ENCODE results near the gene MRPL1.
"Not testable (repeated sequence)": the region's sequence is repeated elsewhere in the genome, so short reads cannot be mapped to it uniquely, and the experiment has no call there.

Gene MRPL1

GRCh38 chr4:77983612-77984311 is 121.1 kb downstream of the MRPL1 start:
- DNase-seq = not testable (repeated sequence)

GRCh38 chr4:77989968-77990367 is 127.3 kb downstream of the MRPL1 start:
- no peak for DNase-seq

- no peak for DNase-seq
These were observed 127.8 kb downstream of the MRPL1 start for GRCh38 chr4:77990456-77990855.

GRCh38 chr4:77990904-77991358 is 128.3 kb downstream of the MRPL1 start:
- no peak for DNase-seq

DNA sequence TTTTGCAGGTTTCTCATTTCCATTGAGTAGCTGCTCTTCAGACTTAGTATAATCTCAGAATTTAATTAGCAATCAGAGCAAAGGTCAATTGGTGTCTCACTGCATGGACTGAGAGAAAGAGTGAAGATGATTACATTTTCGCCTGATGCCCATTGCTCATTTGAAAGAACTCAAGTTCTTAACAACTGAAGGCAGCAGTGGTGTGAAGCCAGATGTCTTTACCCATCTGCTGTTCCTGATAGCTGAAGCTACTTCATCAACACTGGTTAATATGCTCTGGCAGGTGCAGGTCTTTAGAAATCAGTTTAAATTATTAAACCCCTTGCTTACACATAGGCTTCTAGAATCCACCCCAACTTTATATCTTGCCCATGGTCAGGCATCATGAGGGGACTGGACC is 130.0 kb downstream of the MRPL1 start:
- DNase-seq = no peak

DNA sequence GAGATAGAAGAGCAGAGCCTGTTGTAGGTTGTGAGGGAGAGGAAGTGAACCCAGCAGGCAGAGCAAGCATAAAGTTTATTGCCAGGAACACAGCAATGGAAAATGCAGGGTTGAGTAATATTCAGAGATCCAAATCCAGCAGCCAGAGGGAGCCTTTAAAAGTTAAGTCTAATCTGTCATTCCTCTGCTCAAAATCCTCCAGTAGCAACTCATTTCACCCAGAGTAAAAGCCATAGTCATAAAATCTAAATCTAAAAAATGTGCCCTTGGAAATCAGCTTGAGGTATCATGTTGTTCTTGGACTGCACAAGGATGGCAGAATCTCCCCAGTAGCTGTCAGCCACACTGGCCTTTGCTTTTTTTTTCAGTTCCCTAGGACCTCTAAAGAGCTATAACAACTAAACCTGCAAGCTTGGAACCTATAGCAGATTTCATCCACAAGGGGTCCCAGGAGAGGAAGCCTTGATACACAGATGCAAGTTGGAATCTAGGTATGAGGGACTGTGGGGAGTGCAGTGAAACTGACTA is 131.6 kb downstream of the MRPL1 start:
- peak; percentile 71 for DNase-seq

- no peak for DNase-seq
These were observed 133.4 kb downstream of the MRPL1 start for GRCh38 chr4:77996076-77996475.

DNA sequence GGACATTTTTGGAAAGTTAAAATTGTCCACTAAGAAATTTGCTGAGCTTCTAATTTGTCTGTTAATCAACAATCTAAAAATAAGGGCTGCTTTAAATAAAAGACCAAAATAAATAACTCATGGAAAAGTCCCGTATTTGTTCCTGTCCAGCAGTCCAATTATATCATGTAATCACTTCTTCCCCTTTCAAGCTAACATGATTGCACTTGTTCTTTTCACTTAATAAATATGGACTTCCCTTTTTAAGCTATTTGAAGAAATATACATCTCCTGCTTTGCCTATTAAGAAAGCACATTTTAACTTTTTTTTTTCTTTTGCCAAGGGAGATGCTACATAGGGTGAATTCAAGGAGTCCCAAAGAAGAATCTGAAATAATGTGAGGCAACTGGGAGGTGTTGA is 138.9 kb downstream of the MRPL1 start:
- no peak for DNase-seq

- DNase-seq = peak; percentile 53
These were observed 139.6 kb downstream of the MRPL1 start for GRCh38 chr4:78002260-78002659.
